ENCODE data around the gene KCNQ1OT1. TPM values are rescaled to one million over a fixed set of nuclear protein-coding genes. Genes with fewer than 3 reads are reported as not detected.

Gene KCNQ1OT1
- polyA plus RNA-seq (ENCODE audit: insufficient read length) = 2.8 TPM
- long read RNA-seq, donor 1, full-length matches to known transcripts = 81 of 81 reads
- long read RNA-seq, donor 1, partial matches to known transcripts = 0 of 81 reads
- long read RNA-seq, donor 1, other reads (novel, unspliced or antisense) = 0 of 81 reads
- long read RNA-seq, donor 2, full-length matches to known transcripts = 107 of 107 reads
- long read RNA-seq, donor 2, partial matches to known transcripts = 0 of 107 reads
- long read RNA-seq, donor 2, other reads (novel, unspliced or antisense) = 0 of 107 reads
- long read RNA-seq, donor 3, full-length matches to known transcripts = 98 of 98 reads
- long read RNA-seq, donor 3, partial matches to known transcripts = 0 of 98 reads
- long read RNA-seq, donor 3, other reads (novel, unspliced or antisense) = 0 of 98 reads
- long read RNA-seq, donor 4, full-length matches to known transcripts = 19 of 19 reads
- long read RNA-seq, donor 4, partial matches to known transcripts = 0 of 19 reads
- long read RNA-seq, donor 4, other reads (novel, unspliced or antisense) = 0 of 19 reads
- long read RNA-seq, donor 5, full-length matches to known transcripts = 41 of 41 reads
- long read RNA-seq, donor 5, partial matches to known transcripts = 0 of 41 reads
- long read RNA-seq, donor 5, other reads (novel, unspliced or antisense) = 0 of 41 reads
- long read RNA-seq, donor 6, full-length matches to known transcripts = 18 of 18 reads
- long read RNA-seq, donor 6, partial matches to known transcripts = 0 of 18 reads
- long read RNA-seq, donor 6, other reads (novel, unspliced or antisense) = 0 of 18 reads
- long read RNA-seq, donor 7, full-length matches to known transcripts = 123 of 123 reads
- long read RNA-seq, donor 7, partial matches to known transcripts = 0 of 123 reads
- long read RNA-seq, donor 7, other reads (novel, unspliced or antisense) = 0 of 123 reads
- long read RNA-seq, donor 8, full-length matches to known transcripts = 38 of 38 reads
- long read RNA-seq, donor 8, partial matches to known transcripts = 0 of 38 reads
- long read RNA-seq, donor 8, other reads (novel, unspliced or antisense) = 0 of 38 reads

DNA sequence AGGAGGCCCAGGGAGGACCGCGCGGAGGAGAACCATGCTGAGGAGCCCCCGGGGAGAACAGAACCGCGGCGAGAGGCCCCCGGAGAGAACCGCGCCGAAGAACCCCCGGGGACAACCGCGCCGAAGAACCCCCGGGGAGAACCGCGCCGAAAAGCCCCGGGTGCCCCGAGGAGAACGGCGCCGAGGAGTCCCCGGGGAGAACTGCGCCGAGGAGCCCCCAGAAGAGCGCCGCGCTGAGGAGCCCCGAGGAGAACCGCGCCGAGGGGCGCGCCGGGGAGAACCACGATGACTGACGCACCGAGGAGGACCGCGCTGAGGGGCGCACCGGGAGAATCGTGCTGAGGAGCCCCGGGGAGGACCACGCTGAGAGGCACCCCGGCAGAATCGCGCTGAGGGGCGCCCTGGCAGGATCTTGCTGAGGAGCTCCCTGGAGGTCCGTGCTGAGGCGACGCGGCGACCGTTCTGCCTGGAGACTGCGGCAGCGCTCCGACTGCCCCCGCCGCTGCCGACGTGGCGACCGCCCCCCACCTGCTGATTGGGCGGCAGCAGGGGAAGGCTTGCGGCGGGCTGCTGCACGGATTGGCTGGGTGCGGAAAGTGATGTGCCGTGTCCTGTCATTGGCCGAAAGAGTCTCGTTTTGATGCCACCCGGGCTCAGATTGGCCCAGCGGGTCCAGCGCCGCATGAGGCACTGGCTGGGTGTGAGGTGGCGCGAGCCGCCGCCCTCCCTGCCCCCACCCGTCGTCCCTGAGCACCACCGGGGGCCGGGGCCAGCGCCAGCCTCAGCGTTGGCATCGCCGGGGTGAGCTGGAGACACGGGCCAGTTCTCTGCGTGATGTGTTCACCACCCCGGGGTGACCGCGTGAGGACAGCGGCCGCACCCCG, at the start of gene KCNQ1OT1:
TSS of gene KCNQ1OT1 (minus strand) at position 464 of the 884 bp plus-strand sequence.
- peak; percentile 87 for DNase-seq

- no peak for DNase-seq
Measured at GRCh38 chr11:2748814-2749554, 49.2 kb upstream of the KCNQ1OT1 start.

DNA sequence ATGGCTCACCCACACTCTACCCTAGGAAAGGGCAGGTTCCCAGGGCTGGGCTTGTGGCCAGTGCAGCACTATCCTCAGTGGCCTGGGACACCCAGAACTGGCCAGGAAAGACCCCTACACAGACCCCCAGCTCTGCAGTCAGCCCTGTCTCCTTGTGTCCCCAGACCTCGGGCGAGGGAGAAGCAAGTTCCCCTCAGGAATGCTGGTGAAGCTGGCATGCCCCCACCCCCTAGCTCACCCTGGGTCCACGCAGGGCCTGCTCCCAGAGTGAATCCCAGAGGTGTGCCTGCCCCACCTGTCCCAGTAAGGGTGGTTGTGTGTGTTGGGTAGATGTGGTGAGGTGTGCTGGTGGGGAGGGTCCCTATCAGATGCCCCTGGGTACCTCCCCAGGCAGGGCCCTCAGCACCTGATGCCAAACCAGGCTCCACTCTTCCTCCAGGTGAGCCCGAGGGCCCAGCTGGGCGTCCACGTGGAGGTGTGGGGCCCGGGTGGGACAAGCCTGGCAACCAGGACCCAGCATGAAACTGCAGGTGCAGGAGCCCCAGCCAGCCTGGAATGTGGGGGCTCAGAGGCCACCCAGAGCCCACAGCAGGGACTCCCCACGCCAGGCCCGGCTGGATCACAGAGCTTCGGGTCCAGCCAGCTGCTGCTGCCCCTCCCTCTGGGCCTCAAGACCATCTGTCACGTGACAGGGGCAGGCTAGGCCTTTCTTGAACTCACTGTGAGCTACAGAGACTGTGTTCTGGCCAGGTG, 48.4 kb upstream of the KCNQ1OT1 start:
- no peak for DNase-seq

DNA sequence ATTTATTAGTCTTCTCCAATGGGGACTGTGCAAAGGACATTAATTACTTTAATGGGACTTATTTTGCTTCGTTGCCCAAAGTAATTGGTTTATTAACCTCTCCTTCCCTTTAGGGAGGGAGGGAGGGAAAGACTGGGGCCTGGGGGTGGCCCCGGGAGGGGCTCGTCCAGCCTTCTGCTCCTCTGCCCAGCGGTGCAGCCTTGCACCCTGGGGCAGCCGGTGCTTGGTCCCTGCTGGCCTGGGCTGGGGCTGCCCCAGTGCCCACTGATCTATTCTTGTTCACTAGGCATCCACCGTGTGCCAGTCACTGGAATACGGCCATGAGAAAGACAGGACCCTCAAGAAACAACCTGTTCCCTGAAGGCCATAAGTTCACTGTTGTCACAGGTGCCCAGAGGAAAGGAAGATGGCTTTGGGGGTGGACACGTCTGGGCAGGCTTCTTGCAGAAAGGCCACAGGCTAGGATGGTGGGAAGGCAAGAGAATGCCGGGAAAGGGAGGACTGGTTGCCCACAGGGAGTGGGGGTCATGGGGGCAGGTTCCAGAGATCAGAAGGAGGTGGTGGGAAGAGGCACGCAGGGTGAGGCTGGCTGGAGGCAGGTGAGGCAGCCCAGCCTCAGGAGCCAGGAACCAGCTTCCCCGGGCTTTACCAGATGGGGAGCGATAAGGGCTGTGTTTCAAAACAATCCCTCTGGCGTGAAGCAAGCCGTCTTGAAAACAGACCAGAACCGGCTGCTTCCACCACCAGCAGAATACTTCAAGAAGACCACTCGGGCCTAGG, 47.6 kb upstream of the KCNQ1OT1 start:
- DNase-seq = no peak

- DNase-seq = no peak
Measured at GRCh38 chr11:2746401-2747247, 46.8 kb upstream of the KCNQ1OT1 start.

- DNase-seq = no peak
Measured at GRCh38 chr11:2745511-2745910, 45.7 kb upstream of the KCNQ1OT1 start.

GRCh38 chr11:2744166-2744565, 44.4 kb upstream of the KCNQ1OT1 start:
- no peak for DNase-seq

GRCh38 chr11:2743427-2744110, 43.8 kb upstream of the KCNQ1OT1 start:
- no peak for DNase-seq

GRCh38 chr11:2742611-2743426, 43.0 kb upstream of the KCNQ1OT1 start:
- no peak for DNase-seq

GRCh38 chr11:2742201-2742600, 42.4 kb upstream of the KCNQ1OT1 start:
- DNase-seq = no peak

DNA sequence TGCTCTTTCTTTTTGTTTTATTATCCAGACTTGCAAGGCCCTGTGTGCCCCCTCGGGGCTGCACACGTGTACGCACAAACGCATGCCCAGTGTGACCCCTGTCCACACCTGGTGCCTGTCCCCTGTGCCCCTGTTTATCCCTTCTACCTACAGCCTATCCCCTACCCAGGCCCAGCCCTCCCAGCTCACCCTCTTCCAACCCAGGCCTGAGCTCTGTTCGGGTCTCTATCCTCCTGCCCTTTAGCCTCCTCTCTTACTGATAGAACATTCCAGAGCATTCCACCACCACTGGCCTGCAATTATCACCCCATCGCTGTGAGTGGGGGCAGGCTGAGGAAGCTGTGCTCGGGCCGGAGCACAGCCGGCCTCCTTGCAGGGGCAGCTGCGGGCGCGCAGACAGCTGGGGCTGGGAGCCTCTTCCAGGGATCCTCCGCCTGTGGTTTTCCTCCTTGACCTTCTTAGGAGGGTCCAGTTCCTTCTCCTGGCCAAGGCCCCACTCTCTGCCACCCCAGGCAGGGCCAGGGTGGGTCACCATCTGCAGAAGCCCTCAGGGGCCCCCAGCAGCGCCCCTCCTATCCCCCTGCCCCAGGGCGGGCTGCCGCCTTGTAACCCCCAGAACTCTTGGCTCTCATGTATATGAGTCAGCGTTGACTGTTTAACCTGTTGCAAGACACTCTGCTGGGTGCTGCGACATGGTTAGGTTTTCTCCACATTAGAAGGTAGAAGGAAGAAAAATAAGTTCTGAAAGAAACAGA, 41.8 kb upstream of the KCNQ1OT1 start:
- DNase-seq = no peak

DNA sequence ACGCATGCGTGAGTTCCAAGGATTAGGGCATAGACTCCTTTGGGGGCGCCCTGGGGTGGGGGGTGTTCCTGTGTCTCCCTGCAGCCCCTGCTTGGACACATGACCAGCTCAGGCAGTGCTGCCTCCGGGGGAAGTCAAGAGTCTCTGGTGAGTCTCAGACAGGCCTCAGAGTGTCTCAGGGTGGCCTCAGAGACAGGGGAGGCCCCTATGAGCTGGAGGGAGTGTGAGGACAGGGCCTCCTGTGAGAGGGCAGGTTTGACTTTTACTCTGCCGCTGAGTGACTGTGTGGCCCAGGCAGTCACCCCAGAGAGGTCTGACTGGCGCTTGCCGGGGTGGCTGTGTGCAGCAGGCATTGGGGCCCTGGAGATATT, 41.2 kb upstream of the KCNQ1OT1 start:
- no peak for DNase-seq

DNA sequence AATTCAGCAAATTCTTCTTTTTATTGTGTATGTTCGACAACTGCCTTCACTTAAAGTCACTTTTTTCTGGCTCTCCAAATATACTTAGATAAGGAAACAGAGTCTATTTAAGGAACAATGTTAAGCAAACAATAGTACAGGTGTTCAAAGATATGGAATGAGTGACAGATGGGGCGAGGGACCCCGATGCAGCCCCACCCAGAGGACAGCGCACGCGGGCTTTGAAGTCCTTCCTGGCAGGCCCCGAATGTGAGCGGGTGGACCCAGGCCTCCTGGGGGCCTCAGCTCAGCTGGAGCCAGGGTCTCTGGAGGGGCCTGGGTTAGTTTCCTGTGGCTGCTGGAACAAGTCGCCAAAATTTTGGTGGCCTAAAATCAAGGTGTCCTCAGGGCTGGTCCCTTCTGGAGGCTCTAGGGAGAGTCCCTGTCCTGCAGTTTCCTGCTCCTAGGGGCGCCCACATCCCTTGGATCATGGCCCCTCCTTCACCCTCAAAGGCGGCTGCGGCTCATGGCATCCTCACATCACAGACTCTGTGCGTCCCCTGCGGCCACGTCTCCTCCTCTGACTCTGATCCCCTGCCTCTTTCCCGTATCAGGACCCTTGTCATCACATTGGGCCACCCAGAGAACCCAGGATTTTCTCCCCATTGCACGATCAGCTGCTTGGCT, 40.6 kb upstream of the KCNQ1OT1 start:
- DNase-seq = no peak

GRCh38 chr11:2739531-2740274, 39.9 kb upstream of the KCNQ1OT1 start:
- no peak for DNase-seq
